Activated CD8-positive, alpha-beta memory T cell treated with anti-CD3 and anti-CD28 coated beads for 4 hours (primary cell): Measurements from ENCODE around the gene C11orf21.

Source experiments
- DNase-seq, 2 donors: peaks; one replicate each; pipeline ENCODE4 v3.0.0-alpha.2; 2020; ENCODE audit warnings: low read depth in 2 of 2

The C11orf21 gene

DNA sequence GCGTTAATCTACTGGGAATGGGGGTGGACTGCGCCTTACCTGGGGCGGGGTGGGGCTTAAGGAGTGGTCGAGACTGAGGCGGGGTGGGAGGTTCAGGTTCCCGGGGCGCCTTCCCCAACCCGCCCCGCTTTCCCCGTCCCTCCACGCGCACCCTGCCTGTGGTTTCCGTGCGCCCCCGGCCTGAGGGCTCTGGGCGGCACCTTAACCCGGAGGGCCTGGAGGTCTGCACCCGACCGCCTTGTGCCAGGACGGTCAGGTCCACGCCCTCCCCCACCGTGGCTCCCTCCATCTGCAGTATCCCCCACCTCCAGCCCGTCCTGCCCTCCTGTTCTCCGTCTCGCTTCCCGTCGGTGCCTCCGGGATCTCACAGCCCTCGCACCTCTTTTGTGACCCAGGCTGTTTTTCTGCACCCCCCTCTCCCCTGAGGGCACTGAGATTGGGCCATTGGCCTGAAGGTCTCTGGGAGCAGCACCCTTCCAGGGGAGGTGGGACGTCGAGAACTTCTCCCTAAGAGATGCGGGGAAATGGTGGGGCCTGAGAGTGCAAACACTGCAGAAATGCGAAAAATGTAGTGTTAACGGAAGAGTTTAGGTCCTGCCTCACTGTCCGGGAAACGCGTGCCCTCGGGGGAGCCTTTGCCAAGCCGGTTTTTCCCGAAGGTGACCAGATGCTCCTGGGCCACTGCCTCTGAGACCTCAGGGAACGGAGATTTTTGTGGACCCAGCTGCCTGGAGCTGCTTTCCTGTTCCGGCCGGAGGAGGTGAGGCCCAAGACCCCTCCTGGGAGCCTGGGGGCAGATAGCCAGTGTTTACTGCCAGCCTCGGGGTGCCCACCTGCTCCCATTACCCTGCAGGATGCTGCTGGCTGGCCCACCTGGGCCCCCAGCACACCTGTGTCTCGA lies 30.1 kb downstream of the C11orf21 start:
- DNase-seq, result no peak

DNA sequence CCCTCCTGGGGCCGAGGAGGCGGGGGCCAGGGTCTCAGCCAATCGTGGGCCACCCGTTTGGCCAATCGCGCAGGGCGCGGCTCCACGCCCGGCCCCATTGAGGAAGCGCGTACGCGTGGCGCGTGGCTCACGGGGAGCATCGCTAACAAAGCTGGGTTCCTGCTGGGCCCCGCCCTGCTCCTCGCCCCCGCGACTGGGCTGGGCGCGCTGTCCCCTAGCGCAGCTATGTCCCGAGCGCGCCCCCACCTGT lies 30.7 kb downstream of the C11orf21 start:
- DNase-seq, result peak; percentile 51

DNA sequence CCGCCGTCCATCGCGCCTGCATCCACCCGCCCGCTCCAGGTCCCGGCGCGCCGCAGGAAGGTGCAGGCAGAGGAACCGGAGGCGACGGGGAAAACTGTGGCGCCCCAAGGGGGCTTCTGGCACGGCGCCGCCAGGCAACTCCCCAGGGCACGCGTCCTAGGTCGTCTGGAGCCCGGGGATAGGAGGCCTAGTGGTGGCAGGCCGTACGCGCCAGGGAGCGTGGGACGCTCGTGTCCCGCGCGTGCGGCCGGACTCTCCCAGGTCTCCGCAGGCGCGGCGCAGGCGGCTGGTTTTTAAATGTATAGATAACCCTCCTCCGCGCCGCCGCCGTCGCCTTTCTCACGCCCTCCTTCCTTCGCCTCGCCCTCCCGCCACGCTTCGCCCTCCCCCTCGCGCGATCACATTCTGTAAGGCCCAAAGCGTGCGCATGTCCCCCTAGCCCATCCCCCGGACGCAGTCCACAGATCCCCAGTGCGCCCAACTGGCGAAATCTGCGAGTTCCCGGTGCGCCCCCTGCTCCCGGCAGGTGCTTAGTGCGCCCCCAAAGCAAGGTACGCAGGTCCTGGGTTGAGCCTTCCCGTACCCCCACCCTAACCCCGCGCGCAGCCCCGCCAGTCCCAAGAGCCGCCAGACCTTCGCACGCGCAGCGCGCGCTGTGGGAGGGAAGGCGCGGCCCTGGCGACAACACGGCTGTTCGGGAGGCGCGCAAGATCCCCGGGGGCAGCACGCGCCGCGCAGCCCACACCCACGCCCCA lies 31.2 kb downstream of the C11orf21 start, which contains the start of gene ASCL2:
TSS of gene ASCL2 (minus strand) at position 267 of the 755 bp plus-strand sequence. CDS start at position 11, 256 bp downstream.
- no peak for DNase-seq

DNA sequence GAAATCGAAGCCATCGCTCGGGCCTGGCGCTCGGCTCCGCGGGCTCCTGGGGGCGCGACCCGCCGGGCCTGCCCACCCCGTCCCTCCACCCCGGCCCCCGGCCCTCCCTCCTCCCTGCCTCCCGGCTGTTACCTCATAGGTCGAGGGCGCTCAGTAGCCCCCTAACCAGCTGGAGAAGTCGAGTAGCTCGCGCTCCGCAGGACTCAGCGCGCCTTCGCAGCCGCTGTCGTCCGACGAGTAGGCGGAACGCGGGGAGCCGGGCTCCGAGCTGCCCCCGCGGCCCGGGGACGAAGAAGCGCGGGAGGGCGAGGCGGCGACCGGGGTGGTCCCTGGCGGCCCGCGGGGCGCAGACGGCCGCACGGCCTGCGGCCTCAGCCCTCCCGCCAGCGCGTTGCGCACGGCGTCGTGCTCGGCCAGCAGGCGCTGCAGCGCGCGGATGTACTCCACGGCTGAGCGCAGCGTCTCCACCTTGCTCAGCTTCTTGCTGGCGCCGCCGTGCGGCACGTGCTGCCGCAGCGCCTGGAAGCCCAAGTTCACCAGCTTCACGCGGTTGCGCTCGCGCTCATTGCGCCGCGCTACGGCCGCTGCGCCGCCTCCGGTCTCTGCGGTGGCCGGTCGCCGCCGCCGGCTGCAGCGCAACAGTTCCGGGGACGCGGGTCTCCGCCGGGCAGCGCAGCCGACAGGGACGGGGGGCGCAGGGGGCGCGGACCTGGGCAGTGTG lies 32.0 kb downstream of the C11orf21 start:
- DNase-seq, result no peak

DNA sequence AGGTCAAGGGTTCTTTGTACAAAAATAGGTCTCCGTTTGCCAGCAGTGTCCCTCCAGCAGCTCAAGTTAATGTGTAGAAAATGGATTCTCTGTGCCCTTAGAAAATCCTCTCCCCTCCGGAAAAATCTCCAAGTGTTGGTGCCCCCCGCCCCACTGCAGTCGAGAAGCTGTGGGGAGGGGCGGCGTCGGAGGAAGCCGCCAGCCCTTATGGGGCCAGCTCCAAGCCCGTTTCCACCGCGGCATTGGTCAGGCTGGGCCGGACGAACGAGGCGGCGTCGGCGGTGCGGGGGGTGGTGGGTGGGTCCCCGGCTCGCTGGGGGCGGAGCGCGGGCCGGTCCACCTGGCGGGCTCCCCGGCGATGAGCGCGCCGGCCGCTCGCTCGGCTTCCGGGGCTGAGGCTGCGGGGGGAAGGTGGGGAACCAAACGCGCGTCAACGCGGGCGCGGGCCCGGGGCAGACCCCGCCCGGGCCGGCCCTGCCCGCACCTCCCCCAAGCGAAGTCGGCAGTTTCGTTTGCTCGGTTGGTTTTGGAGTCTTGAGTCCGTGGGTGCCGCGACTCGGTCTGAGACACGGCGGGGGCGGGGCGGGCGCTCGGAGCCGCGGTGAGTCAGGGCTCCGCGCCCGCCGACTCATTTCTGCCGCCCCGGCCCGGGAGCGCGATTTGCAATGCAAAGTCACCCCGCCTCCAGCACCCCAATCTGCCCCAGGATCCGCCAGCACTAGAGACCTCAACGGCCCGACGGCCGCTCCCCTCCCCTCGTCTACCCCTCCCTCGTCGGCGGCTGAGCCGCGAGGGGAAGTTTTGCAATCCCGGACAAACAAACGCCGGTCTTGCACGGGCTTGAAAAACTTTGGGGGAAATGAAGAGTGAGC lies 32.8 kb downstream of the C11orf21 start:
- peak; percentile 71 to 80 for DNase-seq

DNA sequence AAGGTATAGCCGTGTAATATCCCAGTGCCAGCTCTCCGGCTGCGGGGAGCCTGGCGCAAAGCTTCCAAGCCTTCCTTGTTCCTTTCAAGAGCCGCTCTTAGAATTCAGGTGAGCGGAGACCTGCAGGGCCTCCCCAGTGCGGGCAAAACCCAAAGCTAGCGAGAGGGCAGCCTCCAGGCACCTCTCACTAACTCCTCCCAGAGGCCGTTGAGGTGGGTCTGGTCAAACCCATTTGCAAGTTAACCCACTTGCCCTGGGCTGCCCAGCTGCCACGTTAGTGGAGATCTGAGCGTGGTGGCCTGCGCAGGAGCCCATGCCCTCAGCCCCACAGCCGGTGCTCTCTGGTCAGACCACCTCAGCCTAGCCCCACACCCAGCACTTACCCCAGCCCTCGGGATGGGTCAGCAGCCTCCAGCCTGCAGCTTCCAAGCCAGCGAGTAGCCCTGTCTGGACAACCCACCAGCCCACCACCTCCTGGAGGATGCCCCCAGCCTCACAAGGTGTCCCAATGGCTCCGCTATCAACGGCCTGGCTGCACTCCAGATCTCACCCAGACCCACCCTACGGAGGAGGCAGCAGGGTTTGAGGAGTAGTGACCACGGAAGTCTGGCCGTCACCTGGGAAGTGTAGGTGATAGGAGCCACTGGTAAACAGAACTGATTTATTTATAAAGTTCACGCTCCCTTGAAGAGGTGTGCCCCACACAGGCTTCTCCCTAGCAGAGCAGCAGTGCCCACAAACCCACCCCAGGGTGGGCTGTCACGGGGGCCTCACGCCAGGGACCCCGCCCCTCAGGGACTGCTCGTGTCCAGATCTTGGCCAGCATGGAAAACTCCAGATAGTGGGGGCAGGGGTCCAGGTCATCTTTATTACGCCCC lies 33.6 kb downstream of the C11orf21 start:
- DNase-seq, result no peak

DNA sequence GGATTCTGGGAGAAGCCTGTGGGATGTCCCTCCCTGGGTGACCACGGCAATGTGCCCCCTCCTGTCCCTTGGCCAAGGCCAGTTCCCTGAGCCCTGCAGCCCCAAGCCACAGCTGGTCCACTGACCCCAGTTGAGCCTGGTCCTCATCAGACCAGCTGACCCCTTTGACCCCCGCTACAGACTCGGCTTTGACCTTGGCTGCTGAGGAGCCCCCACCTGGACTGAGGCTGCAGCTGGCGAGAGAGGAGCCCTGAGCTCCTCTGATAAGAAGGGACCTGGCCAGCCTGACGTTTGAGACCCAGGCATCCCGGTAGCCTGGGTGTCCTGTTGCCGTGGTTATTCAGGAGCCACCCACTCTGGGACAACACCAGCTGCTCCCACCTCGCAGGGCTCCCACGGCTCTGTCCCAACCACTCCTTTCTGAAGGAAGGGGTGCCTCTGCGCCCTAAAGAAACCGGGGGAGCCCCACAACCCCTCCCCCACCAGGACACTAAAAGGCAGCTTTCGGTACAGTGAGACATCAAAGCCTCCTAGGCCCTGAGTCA lies 34.3 kb downstream of the C11orf21 start:
- no peak for DNase-seq

DNA sequence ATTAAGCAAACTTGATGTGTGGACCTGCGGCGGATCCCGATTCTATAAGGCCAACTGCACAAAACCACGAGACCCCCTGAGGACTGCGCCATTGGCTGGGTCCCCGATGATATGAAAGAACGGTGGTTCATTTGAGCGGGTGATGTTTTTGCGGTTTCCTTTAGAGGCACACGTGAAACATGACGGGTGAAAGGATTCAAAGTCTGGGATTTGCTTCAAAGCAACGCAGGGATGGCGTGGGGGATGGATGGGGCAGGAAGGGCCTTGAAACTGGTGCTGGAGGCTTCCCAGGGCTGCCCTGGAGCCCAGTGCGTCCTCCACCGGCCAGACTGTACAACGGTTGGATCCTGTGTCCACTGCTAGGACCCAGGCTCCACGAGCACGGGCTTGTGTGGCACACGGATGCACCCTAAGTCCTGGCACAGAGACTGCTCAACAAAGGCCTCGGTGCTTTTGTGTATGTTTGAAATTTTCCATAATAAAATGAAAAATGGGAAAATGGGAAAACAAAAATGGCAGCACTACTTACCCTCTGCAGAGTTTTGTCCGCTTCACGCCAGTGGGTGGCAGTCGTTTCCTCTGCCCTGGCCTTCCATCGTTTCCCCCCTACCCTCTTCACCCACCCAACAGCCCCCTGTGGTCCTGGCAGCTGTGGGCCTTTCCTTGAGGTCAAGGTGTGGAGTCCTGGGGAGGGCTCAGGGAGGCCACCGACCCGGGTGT lies 35.0 kb downstream of the C11orf21 start:
- DNase-seq, result no peak

DNA sequence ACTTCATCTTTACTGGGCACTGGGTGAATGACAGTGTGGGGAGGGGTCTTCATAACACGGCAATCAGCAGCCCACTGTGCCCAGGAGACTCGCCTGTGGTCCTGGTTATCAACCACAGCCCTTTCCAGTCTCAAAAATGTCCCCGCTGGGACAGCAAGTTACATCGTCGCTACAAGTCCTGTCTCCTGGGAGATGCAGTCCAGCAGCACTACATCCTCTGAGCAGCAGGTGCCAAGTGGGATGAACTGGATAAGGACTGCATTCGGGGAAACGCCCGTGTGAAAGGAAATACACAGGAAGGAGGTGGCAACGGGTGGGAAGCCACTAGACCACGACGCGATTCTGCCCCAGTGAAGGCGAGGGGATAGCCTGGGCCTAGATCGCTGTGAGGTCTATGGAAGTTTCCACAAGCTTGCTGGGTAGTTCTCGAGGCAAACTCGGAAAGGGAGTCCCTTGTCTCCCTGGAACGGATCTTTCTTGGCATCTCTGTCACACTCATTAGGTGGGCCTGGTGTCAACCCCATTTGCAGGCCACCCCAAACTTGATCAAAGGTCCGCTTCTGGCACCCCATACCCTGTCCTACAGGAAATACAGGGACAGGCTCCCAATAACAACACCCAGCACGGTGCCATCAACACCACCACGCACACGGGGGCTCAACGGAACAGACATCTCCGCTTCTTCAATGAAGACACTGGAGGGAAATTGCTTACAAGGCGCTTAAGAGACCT lies 35.7 kb downstream of the C11orf21 start:
- DNase-seq, result no peak

DNA sequence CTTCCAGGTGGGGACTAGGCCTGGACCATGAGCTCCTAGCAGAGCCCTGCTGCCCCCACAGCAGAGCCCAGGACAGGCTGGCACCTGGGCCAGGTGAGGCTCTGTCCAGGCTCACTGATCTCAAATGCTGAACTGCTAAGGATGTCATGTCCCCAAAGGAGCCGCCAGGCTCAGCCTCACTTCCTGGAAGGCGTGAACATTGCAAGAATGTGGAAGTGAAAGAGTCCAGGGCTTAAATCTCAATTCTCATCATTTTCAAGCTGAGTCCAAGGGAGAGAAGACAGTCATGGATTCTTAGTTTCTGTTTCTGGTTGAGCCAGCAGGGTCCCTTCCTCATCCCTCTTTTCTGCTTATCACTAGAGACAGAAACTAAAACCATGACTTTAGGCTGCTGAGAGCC lies 36.3 kb downstream of the C11orf21 start:
- DNase-seq, result no peak

DNA sequence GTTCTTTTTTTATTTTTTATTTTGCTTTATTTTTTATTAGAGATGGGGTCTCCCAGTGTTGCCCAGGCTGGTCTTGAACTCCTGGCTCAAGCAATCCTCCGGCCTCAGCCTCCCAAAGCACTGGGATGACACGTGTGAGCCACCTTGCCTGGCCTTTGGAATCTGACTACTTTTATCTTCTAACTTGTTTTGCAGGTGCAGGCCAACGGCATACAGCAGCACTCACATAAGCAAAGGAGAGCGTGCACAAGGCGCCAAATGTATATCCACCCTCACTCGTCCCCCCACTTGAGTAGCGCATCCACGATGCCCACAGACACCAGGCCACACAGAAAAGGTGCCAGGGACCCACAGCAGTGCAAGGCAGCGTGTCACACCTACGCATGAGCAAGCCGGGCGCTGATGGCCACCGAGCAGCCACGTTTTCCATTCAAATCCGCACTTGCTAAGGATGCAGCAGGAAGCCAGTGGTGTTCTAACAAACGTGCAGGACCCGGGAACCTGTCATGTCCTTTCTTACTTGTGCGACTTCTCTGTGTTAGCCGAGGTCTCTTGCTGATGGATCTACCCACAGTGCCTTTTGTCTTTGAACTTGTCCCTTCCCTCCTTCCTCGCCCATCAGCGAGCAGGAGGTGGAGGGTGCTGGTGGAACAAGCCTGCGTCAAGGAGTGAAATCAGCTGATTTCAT lies 37.2 kb downstream of the C11orf21 start:
- no peak for DNase-seq

DNA sequence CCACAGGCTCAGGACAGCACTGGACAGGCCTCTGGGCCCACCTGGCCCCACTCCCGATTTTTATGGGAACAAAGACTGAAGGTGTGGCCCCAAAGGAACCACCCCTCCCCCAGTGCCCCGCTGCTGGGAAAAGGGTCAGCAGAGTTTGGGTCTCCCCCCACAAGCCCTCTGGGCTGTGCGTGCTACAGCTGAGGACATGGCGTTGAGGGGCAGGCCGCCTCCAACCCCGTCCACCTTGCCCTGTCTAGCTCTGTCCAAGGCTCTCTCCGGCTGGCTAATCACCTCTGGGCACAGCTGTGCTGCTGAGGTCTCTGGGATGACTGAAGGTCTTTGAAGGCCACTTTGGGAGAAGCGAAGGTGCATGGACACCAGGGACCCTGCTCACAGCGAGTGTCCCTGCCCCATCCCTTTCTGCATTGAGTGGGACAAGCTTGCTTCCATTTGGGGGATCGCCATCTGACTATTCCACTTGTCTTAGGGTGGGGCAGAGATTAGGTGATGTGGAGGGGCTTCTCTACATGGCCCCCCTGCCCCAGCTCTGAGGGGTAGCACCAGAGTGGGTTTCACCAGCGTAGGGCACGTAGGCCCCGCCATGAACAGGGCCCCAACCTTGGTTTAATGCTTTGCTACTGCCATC lies 37.9 kb downstream of the C11orf21 start:
- no peak for DNase-seq

DNA sequence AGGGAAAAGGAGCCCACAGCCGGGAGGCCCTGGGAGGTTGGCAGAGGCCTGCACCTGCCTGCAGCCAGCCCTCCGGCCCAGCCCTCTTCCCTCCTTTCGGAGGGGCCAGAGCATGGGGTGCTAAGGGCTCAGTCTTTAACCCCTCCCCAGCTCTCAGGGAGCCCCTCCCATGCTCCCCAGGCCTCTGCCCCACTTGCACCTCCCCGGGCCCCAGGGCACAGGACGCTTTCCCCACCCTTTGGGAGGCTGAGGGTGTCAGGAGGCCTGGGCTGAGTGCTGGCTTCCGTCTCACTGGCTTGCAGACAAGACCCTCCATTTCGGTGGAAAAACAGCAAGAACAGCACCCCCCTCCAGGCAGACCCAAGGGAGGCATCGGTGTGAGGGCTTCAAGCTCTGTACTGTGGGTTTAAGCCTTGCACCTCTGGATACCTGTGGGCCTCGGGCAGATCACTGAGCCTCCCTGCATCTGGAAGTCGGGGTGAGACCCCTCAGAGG lies 38.6 kb downstream of the C11orf21 start:
- no peak for DNase-seq

DNA sequence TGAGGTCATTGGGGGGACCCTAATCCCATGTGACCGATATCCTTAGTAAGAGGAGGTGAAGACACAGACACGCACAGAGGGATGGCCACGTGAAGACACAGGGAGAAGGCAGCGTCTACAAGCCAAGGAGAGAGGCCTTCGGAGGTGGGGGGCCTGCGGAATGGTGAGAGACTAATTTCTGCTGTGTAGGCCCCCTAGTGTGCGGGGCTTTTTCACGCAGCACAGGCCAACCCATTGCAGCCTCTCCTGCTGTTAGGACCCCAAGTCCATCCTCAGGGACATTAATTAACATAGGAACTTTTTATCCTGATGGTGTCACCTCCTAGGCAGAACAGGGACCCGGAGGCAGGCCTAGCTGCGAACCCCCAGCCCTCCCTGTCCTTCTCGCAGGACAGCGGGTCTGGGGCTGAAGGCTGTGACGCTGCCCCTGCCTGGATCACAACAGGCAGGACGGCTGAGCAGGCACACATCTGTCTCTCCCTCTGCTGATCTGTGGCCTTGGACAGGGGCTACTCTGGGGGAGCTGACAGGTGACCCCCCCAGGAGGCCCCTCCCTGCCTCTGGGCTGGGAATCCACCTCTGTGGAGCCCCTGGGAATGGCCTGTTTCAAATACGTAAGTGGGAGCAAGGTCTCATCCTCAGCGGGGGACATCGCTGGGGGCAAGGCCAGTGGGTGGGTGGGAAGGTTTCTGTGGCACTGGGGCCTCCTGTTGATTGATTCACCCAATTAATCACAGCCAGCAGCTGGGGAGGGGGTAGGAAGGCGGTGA lies 39.2 kb downstream of the C11orf21 start:
- DNase-seq, result no peak

DNA sequence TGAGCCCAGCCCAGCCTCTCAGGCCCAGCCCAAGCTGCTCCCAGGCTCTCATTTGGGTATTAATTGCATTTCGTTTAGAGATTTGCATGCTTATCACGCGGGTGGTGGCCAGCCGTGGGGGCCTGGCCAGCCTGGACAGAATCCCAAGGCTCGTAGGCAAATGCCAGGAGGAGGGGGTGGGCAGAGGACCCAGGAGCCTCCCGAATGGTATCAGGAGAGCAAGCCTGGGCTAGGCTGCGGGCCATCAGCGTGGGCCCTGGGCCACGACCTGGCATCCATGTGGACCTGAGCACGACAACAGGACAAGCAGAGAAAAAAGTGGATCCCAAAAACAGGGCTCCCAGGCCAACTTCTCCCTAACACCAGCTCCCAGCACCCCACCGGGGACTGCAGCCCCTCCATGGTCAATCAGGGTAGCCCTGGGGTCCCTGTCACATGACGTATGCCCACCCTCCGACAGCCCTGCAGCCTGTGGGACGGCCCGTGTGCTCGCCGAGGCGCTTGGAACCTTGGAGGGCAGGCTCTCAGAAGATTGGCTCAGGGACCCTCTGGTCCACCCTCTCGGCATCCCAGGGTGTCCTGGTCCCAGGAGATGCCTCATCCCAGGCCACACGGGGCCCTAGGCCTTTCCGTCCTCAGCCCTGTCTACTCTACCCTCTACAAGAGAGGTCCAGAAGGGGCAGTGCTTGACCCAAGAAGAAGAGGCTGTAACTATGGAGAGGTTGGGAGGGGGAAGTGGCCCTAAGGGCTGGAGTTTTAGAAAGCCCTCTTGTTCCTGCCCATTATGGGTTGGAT lies 40.1 kb downstream of the C11orf21 start:
- no peak for DNase-seq
